H1 (cell line): Measurements from ENCODE around the gene NUBPL. TPM values are rescaled to one million over a fixed set of nuclear protein-coding genes. Genes with fewer than 3 reads are reported as not detected.

Source experiments
- JUND ChIP-seq: IDR thresholded peaks from 2 replicates; pipeline ENCODE4 v1.6.1; 2011; ENCODE audit warnings: mild to moderate bottlenecking, improper control_type of control experiment, low read length
- POU5F1 ChIP-seq: IDR thresholded peaks from 2 replicates; pipeline ENCODE4 v1.6.1; 2011; ENCODE audit warnings: low read depth, mild to moderate bottlenecking, low read length, moderate library complexity
- RFX5 ChIP-seq: IDR thresholded peaks from 2 replicates; pipeline ENCODE4 v1.6.1; 2011; ENCODE audit warnings: low read depth, low read length, improper control_type of control experiment, borderline replicate concordance
- RNF2 ChIP-seq: fragments of 200-900, 300-1000 bp; sonication (generic); IDR thresholded peaks from 2 replicates; pipeline ENCODE4 v1.7.1; 2016; ENCODE audit warnings: borderline replicate concordance, low read depth, mild to moderate bottlenecking, antibody characterized with exemption, low read length; ENCODE audit not compliant: poor library complexity, severe bottlenecking; ENCODE audit errors: missing control alignments
- SP1 ChIP-seq: IDR thresholded peaks from 2 replicates; pipeline ENCODE4 v1.6.1; 2011; ENCODE audit warnings: low read depth, low read length
- SP4 ChIP-seq: IDR thresholded peaks from 2 replicates; pipeline ENCODE4 v1.6.1; 2012; ENCODE audit warnings: low read length, inconsistent platforms
- USF2 ChIP-seq: IDR thresholded peaks from 2 replicates; pipeline ENCODE4 v1.6.1; 2011; ENCODE audit warnings: low read length, improper control_type of control experiment
- polyA plus RNA-seq, 7 experiments: library from polyadenylated mRNA; depleted of rRNA in 3 of 7; stranded (reverse) in 5 of 7; unstranded in 2 of 7; fragments of >200 nt in 5 of 7; fragments of 200-250 nt in 2 of 7; gene quantifications; 1 replicate in 5 of 7; 2 replicates in 1 of 7; 4 replicates in 1 of 7; pipeline versions ENCODE4 v1.2.1 to v1.2.3, GENCODE V29; 2011 to 2013; ENCODE audit warnings: missing spikeins in 2 of 7, mixed read lengths in 2 of 7
- total RNA-seq: library from RNA; stranded (reverse); fragmentation: NEBNext Ultra II Directional; extraction: Animal tissue kit (Norgen Biotek cat#: 25700); gene quantifications from 2 replicates; pipeline ENCODE4 v1.2.1, GENCODE V29; 2021

NUBPL gene
- total and polyA plus RNA-seq, 2 of the 8 experiments (the other 6 are each of a cell fraction or from before 2014, with no cell fraction given): 1.6 to 6.8 TPM

GRCh38 chr14:31582836-31583452, 21.7 kb downstream of the NUBPL start (continued):
- TF ChIP-seq SP4 (no peak), RFX5 (no peak), RNF2 (no peak), JUND (no peak), SP1 (no peak), USF2 (no peak), POU5F1 (no peak)
